ENCODE results near the gene IFRD2.

Gene IFRD2

DNA sequence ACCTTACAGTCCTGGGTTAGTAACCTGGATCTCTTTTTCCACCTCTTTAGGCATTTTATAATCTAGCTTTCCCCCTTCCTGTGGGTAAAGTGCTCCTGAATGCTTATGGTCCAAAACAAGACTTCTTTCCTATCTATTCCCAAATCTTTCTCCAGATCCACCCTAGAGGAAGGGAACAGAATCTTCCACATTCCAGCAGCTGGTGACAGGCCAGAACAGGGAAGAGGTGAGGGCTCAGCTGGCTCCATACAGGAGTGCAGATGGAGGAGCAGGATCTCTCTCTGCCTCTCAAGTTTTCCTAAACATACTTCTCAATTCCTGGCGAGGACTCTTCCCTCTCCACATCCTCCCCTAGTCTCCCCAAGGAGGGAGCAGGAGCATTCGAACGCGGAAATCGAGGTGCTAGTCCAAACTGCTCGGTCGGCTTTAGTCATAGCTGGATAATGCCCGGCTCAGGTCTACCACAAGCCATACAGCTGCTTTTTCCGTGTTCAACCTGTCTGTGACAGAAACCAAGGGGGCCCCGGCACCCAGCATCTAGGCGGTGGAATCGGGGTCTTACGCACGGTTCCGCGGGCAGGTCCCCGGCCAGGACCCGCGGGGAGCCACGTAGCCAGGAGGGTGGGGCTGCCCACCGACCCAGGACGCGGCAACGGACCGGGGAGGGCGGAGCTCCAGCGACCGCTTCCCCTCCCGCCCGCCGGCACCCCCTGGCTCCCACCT, 44.4 kb upstream of the IFRD2 start:
- TF ChIP-seq, protein P1, sequence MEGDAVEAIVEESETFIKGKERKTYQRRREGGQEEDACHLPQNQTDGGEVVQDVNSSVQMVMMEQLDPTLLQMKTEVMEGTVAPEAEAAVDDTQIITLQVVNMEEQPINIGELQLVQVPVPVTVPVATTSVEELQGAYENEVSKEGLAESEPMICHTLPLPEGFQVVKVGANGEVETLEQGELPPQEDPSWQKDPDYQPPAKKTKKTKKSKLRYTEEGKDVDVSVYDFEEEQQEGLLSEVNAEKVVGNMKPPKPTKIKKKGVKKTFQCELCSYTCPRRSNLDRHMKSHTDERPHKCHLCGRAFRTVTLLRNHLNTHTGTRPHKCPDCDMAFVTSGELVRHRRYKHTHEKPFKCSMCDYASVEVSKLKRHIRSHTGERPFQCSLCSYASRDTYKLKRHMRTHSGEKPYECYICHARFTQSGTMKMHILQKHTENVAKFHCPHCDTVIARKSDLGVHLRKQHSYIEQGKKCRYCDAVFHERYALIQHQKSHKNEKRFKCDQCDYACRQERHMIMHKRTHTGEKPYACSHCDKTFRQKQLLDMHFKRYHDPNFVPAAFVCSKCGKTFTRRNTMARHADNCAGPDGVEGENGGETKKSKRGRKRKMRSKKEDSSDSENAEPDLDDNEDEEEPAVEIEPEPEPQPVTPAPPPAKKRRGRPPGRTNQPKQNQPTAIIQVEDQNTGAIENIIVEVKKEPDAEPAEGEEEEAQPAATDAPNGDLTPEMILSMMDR (IDR thresholded peaks at IDR 0.05), result no peak
- no peak for TF ChIP-seq ZFX (IDR thresholded peaks at IDR 0.05; ENCODE audit: borderline replicate concordance)
- H3K27ac ChIP-seq, result peak overlapping the region; percentile 90

GRCh38 chr3:50334339-50335075, 42.3 kb upstream of the IFRD2 start:
- no peak for TF ChIP-seq ZFX (IDR thresholded peaks at IDR 0.05; ENCODE audit: borderline replicate concordance)
- TF ChIP-seq, protein P1 (IDR thresholded peaks at IDR 0.05), result no peak
- H3K27ac ChIP-seq, result peak overlapping the region; percentile 90

DNA sequence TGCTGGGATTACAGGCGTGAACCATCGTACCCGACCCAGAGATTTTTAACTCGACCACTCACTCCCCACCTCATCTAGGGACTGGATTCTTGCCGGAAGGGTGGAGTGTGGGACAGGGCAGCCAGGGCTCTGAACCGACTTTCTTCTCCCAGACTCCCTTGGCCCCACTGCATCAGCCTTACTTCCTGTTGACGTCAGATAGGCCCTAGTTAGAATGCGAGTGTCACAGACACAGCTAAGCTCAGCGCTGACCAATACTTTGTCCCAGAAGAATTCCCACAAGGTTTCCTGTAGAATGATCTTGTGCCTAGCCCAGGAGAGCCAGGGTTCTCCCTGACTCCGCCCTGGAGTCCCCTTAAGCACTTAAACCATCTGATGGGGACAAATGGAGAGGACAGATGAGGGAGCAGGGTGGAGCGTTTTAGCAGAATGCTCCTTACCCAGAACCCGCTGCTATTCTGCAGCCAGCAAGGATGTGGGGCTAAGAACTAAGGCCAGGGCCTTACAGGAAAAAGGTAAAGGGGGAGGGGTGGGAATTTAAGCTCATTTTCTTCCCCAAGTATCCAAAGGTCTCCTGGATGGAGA, 41.6 kb upstream of the IFRD2 start:
- TF ChIP-seq, protein P1 (IDR thresholded peaks at IDR 0.05), result no peak
- TF ChIP-seq ZFX (IDR thresholded peaks at IDR 0.05; ENCODE audit: borderline replicate concordance), result no peak
- H3K27ac ChIP-seq, result no peak overlapping the region

DNA sequence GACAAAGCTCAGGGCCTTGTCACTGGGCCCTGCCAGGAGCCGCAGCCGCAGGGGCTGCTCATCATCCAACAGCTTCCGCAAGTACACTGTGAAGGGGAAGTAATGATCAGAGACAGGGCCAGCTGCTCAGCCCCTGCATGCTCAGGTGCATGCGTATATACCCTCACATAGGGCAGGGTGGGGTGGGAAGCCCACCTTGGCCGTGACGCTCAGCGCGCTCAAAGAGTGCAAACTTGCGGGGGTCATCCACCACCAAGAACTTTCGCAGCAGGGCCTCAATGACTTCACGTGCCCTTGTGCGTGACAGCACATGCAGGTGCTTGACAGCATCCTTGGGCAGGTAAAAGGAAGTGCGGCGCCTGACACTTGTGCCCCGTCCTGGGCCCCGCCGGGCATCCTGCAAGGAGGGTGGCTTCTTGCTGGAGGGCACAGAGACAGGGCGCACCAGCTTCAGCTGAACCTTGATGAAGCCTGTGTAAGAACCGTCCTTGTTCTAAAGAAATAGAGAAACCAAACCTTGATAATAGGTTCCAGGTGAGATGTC, 39.2 kb upstream of the IFRD2 start:
- TF ChIP-seq, protein P1 (IDR thresholded peaks at IDR 0.05), result no peak
- no peak for TF ChIP-seq ZFX (IDR thresholded peaks at IDR 0.05; ENCODE audit: borderline replicate concordance)
- no peak overlapping the region for H3K27ac ChIP-seq

GRCh38 chr3:50330330-50330729, 38.1 kb upstream of the IFRD2 start:
- H3K27ac ChIP-seq, result no peak overlapping the region
- TF ChIP-seq ZFX (IDR thresholded peaks at IDR 0.05; ENCODE audit: borderline replicate concordance), result no peak
- TF ChIP-seq, protein P1 (IDR thresholded peaks at IDR 0.05), result no peak

DNA sequence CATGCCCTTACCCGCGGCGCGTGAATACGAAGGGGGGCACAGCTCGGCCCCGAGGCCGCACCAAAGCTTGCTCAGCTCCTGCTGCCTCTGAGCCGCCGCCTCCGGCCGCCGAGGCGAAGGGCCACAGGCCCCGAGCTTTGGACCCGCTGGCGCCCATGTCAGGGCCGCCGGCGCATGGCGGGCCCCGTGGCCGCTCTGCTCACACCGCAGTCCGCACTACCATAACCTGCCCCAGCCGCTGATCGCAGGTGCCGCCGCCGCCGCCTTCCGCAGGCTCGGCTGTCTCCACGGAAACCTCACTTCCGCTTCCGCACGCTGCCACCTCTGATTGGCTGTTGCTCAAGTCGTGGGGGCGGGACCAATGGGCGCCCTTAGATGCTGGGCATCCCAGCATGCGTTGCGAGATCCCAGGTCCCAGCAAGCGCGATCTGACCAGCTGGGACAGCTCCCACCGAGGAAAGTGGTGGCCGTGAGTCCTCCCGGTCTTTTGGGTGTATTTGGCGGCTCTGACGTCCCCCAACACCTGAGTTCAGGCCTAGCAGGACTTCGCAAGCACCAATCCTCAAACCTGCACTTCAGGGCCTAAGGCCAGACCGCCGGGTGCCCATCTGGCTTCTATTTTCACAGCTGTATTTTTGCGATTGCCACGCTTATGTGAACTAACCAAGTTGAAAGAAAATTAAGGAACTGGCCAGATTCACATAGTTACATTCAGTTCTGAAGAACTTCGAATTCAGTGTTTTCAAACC, 35.9 kb upstream of the IFRD2 start, which contains the start of gene TUSC2:
TSS of gene TUSC2 (minus strand) at position 281 of the 749 bp plus-strand sequence. CDS start at position 157, 124 bp downstream.
- peak within 1 kb of the TSS; percentile 77 for H3K27ac ChIP-seq
- TF ChIP-seq, protein P1 (IDR thresholded peaks at IDR 0.05), result no peak
- TF ChIP-seq ZFX (IDR thresholded peaks at IDR 0.05; ENCODE audit: borderline replicate concordance), result no peak

All from 22Rv1 (cell line).